DOHH2 (cell line): ENCODE data around the gene PDGFC.

ENCODE experiments used
- CTCF ChIP-seq: fragments of 200-600 bp; sonication (generic); IDR thresholded peaks from one replicate; pipeline ENCODE4 v1.5.1; 2014; ENCODE audit warnings: antibody characterized with exemption, mild to moderate bottlenecking, low read depth, low read length; ENCODE audit not compliant: poor library complexity, severe bottlenecking
- EZH2phosphoT487 ChIP-seq: fragments of 200-600 bp; sonication (generic); IDR thresholded peaks from 2 replicates; pipeline ENCODE4 v1.6.1; 2017; ENCODE audit warnings: borderline replicate concordance, mild to moderate bottlenecking, antibody characterized with exemption, low read length, moderate library complexity, mixed read lengths

- no peak for TF ChIP-seq CTCF
- no peak for TF ChIP-seq EZH2phosphoT487
Measured at GRCh38 chr4:156764846-156765245, 206.8 kb downstream of the PDGFC start.
